PFSK-1 (cell line): ENCODE measurements around the gene MAGI2.

Experiments used
- FOXP2 ChIP-seq: optimal IDR thresholded peaks from 2 replicates; pipeline ENCODE3; 2011; ENCODE audit warnings: borderline replicate concordance, control low read depth, inconsistent platforms; ENCODE audit not compliant: insufficient read depth; ENCODE audit errors: extremely low read length, extremely low read depth
- SIN3A ChIP-seq: IDR thresholded peaks from 2 replicates; pipeline ENCODE4 v1.6.1; 2012; ENCODE audit warnings: mild to moderate bottlenecking, low read length, moderate library complexity, borderline replicate concordance; ENCODE audit not compliant: insufficient read depth
- TAF1 ChIP-seq: IDR thresholded peaks from 2 replicates; pipeline ENCODE4 v1.6.1; 2012; ENCODE audit warnings: low read length, control low read depth, borderline replicate concordance; ENCODE audit not compliant: insufficient read depth
- TF ChIP-seq, protein P1 (sequence below), 2 experiments: IDR thresholded peaks; 2 replicates each; pipeline versions ENCODE4 v1.6.1 to v1.8.0; 2011 to 2012; ENCODE audit warnings: low read depth in 2 of 2, low read length in 2 of 2, control low read depth in 1 of 2, inconsistent platforms in 1 of 2, mild to moderate bottlenecking in 1 of 2, moderate library complexity in 1 of 2; ENCODE audit not compliant: insufficient read depth in 1 of 2

DNA sequence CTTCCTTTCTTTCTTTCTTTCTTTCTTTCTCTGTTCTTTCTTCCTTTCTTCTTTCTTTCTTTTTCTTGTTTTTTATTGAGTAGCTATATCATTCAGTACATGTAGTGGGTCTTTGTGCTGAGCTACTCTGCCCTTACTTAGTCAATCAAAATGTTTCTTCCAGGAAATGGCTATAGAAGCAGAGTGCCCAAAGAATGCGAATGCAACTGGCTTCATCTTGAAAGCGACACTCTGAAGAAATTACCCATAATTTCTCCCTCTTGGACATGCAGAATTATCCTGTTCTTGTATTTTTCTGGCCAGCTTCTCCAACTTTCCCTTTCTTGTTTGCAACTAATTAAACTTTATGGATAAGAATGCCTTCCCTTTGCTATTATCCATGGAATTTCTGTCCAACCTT is 441.5 kb downstream of the MAGI2 start:
- TF ChIP-seq TAF1: no peak
- TF ChIP-seq, protein P1, sequence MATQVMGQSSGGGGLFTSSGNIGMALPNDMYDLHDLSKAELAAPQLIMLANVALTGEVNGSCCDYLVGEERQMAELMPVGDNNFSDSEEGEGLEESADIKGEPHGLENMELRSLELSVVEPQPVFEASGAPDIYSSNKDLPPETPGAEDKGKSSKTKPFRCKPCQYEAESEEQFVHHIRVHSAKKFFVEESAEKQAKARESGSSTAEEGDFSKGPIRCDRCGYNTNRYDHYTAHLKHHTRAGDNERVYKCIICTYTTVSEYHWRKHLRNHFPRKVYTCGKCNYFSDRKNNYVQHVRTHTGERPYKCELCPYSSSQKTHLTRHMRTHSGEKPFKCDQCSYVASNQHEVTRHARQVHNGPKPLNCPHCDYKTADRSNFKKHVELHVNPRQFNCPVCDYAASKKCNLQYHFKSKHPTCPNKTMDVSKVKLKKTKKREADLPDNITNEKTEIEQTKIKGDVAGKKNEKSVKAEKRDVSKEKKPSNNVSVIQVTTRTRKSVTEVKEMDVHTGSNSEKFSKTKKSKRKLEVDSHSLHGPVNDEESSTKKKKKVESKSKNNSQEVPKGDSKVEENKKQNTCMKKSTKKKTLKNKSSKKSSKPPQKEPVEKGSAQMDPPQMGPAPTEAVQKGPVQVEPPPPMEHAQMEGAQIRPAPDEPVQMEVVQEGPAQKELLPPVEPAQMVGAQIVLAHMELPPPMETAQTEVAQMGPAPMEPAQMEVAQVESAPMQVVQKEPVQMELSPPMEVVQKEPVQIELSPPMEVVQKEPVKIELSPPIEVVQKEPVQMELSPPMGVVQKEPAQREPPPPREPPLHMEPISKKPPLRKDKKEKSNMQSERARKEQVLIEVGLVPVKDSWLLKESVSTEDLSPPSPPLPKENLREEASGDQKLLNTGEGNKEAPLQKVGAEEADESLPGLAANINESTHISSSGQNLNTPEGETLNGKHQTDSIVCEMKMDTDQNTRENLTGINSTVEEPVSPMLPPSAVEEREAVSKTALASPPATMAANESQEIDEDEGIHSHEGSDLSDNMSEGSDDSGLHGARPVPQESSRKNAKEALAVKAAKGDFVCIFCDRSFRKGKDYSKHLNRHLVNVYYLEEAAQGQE (IDR thresholded peaks at IDR 0.05; ENCODE audit: insufficient read depth in 1 of 2, low read depth in 2 of 2, low read length in 2 of 2): no peak
- no peak for TF ChIP-seq SIN3A
- TF ChIP-seq FOXP2: no peak
